Colonic mucosa (tissue), 4 donors: ENCODE measurements around the gene TNRC6B. TPM values are rescaled to one million over a fixed set of nuclear protein-coding genes. Genes with fewer than 3 reads are reported as not detected.
"Not testable (repeated sequence)": the region's sequence is repeated elsewhere in the genome, so short reads cannot be mapped to it uniquely, and the experiment has no call there.

Source experiments
- DNase-seq: peaks from one replicate; pipeline ENCODE4 v3.0.0-alpha.2; 2020
- H3K27ac ChIP-seq: fragments of 200-600 bp; one replicate; pipeline ENCODE4 v1.8.0; 2021
- H3K27me3 ChIP-seq: fragments of 200-600 bp; one replicate; pipeline ENCODE4 v1.8.0; 2021
- H3K36me3 ChIP-seq: fragments of 200-600 bp; one replicate; pipeline ENCODE4 v1.8.0; 2021
- H3K4me1 ChIP-seq: fragments of 200-600 bp; one replicate; pipeline ENCODE4 v1.8.0; 2021; ENCODE audit warnings: mild to moderate bottlenecking
- H3K4me3 ChIP-seq: fragments of 200-600 bp; one replicate; pipeline ENCODE4 v1.8.0; 2021
- H3K9ac ChIP-seq, 2 donors: one replicate each; pipeline ENCODE4 v1.7.0; 2013; ENCODE audit warnings: control low read depth in 2 of 2, low read depth in 2 of 2, low read length in 2 of 2
- H3K9me3 ChIP-seq: fragments of 200-600 bp; one replicate; pipeline ENCODE4 v1.8.0; 2021
- CTCF ChIP-seq: fragments of 200-600 bp; IDR thresholded peaks from one replicate; pipeline ENCODE4 v1.8.0; 2022; ENCODE audit warnings: antibody characterized with exemption, mild to moderate bottlenecking
- intact Hi-C: fragments of 100-400 bp; cut with DNase I; formaldehyde crosslinking; loops from one replicate; pipeline ENCODE4 v1.14.1; 2022
- total RNA-seq, 2 donors: library from RNA; stranded (reverse); fragmentation: NEBNext Ultra II Directional in 1 of 2; extraction: Animal tissue kit (Norgen Biotek cat#: 25700) in 1 of 2; gene quantifications; one replicate each; pipeline ENCODE4 v1.2.1, GENCODE V29; 2021
- donor health status: healthy.
- donor health status: DM: no; HTN: no; CAD: no.
- donor health status: DM: no; HTN: no; CAD: no.

The TNRC6B gene
- total RNA-seq, 2 donors from 2014 or later: 38.7 to 47.4 TPM

- H3K27ac ChIP-seq: no peak overlapping the region
- H3K4me1 ChIP-seq: no peaks in the 10 kb centered on the region
- intact Hi-C loops: no loop called here
- H3K9ac ChIP-seq: no peak overlapping the region
- no peak for DNase-seq
- no peak overlapping the region for H3K4me3 ChIP-seq
- H3K36me3 ChIP-seq: no peaks in the 10 kb centered on the region
- no peak for TF ChIP-seq CTCF
- no peaks in the 10 kb centered on the region for H3K9me3 ChIP-seq
- no peaks in the 10 kb centered on the region for H3K27me3 ChIP-seq
Observed at GRCh38 chr22:40190501-40190900, 12.8 kb downstream of the TNRC6B start.

DNA sequence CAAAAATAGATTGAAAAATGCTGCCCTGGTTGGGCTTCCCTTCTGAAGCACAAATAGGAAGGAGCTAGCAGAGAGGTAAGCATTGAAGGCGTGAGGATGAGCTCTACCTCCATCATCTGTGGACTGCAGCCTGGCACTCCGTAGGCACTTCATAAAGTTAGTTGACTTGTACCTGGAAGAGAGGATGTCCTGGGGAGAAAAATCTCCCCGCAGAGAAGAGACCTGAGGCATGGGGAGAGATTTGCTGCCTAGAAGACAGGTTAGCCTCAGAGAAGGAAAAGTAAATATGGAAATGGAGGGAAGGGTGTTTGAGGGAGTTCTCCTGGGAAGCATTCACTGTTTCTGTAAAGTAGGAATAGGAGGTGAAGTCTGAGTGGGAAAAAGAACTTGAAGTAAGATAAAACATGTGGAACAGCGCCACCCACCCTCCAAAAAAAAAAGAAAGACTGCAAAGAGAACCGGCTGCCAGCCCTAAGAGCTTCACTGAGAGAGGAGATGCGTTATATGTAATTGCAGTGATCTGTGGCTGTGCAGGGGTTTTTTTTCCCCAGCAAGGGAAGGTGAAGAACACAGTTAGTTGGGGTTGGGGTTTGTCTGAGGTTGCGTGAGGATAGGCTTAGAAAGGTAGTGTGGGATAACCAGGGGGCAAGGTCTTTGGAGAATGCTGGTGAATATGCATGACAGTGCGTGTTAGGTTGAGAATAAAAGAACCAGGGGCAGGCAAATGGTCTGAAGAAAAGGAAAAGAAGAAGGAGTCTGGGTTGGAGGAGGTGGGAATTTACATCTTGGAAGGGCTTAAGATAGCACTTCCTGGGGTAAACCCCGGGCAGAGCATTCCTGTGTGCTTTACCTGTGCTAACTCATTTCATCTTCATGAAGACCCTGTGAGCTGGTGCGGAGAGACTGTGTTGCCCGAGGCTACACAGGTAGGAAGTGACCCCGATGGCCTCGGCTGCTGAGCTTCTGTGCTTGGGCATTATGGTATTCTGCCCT is 16.0 kb downstream of the TNRC6B start:
- no peaks in the 10 kb centered on the region for H3K27me3 ChIP-seq
- H3K4me3 ChIP-seq: no peak overlapping the region
- intact Hi-C loops: no loop called here
- no peaks in the 10 kb centered on the region for H3K4me1 ChIP-seq
- no peaks in the 10 kb centered on the region for H3K36me3 ChIP-seq
- H3K27ac ChIP-seq: no peak overlapping the region
- H3K9ac ChIP-seq: no peak overlapping the region
- no peaks in the 10 kb centered on the region for H3K9me3 ChIP-seq
- no peak for DNase-seq
- TF ChIP-seq CTCF: no peak

- Histone ChIP-seq H3K9me3 (no peaks in the 10 kb centered on the region), H3K4me1 (no peaks in the 10 kb centered on the region), H3K9ac (no peak overlapping the region), H3K27me3 (no peaks in the 10 kb centered on the region), H3K36me3 (no peaks in the 10 kb centered on the region), H3K4me3 (no peak overlapping the region), H3K27ac (no peak overlapping the region)
- intact Hi-C loops: no loop called here
- TF ChIP-seq CTCF: no peak
- no peak for DNase-seq
Observed at GRCh38 chr22:40194656-40195055, 16.9 kb downstream of the TNRC6B start.

DNA sequence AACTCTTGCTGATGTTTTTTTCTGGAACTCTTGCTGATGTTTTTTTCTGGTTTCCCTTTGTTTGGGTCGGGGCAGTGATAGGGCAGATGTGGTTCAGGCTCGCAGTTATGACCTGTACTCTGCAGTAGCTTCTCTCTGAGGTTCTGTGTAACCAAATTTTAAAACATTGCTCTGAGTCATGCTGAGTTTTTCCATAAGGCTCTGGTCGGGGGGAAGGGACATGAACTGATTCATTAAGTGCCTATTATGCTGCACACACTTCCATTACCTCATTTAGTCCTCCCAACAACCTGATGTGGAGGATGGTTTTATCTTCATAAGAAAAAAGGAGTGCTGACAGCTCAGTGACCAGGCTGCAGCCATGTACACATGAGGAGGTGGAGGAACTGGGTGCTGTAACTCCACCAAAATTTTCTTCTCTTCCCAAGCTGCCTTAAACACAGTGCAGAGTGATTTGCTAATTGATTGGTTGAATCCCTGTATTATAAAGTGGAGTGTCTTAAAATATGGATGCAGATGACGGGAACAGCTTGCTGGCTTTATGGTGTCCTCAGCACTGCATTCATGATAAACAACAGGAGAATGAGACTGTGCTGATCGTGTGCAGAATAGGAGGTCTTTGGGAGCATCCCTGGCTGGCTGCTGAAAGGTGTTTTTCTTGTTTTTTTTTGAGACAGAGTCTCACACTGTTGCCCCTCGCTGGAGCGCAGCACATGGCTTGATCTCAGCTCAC is 19.1 kb downstream of the TNRC6B start:
- Histone ChIP-seq H3K36me3 (no peaks in the 10 kb centered on the region), H3K9me3 (no peaks in the 10 kb centered on the region), H3K4me3 (no peak overlapping the region), H3K27ac (peak overlapping the region; percentile 25), H3K4me1 (no peaks in the 10 kb centered on the region), H3K27me3 (no peaks in the 10 kb centered on the region), H3K9ac (peak overlapping the region in 1 of 2 donors; percentile 26)
- intact Hi-C loops: no loop called here
- DNase-seq: no peak
- TF ChIP-seq CTCF: no peak

DNA sequence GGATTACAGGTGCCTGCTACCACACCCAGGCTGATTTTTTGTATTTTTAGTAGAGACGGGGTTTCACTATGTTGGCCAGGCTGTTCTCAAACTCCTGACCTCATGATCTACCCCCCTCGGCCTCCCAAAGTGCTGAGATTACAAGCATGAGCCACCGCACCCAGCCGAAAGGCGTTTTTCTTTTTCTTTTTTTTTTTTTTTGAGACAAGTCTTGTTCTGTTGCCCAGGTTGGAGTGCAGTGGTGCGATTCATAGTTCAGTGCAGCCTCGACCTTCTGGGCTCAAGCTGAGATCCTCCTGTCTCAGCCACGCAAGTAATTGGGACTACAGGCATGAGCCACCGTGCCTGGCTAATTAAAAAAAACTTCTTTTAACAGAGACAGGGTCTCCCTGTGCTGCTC is 19.7 kb downstream of the TNRC6B start:
- H3K4me1 ChIP-seq, H3K9me3 ChIP-seq, H3K4me3 ChIP-seq, intact Hi-C loops, H3K36me3 ChIP-seq, H3K9ac ChIP-seq, H3K27ac ChIP-seq, H3K27me3 ChIP-seq, DNase-seq: not testable (repeated sequence)

DNA sequence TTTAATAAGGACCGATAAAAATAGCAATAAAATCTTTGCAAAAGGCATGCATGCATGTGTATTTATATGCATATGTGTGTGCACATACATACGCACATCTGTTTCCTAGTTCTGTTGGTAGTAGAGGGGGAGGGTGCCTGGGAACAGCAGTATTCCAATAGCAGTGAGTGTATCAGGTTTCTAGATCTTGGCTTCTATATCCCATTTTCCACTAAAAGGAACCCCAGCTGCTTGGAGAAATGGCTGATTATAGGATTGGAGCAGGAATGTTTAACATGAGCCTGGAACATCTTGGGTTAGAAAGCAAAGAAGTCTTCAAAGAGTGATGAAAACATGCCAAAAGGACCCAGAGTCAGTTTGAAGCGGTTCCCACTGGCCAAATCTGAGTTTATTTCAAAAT is 21.0 kb downstream of the TNRC6B start:
- Histone ChIP-seq H3K9me3 (no peaks in the 10 kb centered on the region), H3K4me1 (no peaks in the 10 kb centered on the region), H3K27me3 (no peaks in the 10 kb centered on the region), H3K36me3 (no peaks in the 10 kb centered on the region), H3K27ac (no peak overlapping the region), H3K9ac (no peak overlapping the region), H3K4me3 (no peak overlapping the region)
- no peak for DNase-seq
- intact Hi-C loops: no loop called here
- no peak for TF ChIP-seq CTCF
